IMR-90 (cell line): ENCODE measurements around the gene DDX27. TPM values are rescaled to one million over a fixed set of nuclear protein-coding genes. Genes with fewer than 3 reads are reported as not detected.

Source experiments
- ATAC-seq: fragments of 200-7000 bp; cut with Tn5 transposase; 2 replicates; pipeline ENCODE4 v1.9.1; 2020; ENCODE audit warnings: low read depth, mild to moderate bottlenecking, moderate library complexity
- BruUV-seq: library from RNA; stranded (reverse); fragments of 400-500 nt; replicated peaks from 2 replicates; lab custom pipeline; 2021; lab: Mats Ljungman, UMichigan
- CTCF ChIA-PET: fragments of 300-600 bp; formaldehyde crosslinking; extraction: SDS; loops from one replicate; lab custom pipeline; 2021; ENCODE audit warnings: antibody characterized with exemption; lab: Yijun Ruan, JAX
- POLR2A ChIA-PET: fragments of 300-600 bp; sonication (Branson Sonifier 250); formaldehyde crosslinking; loops from one replicate; lab custom pipeline; 2022; ENCODE audit warnings: antibody characterized with exemption; ENCODE audit not compliant: unreplicated experiment; lab: Charles Lee
- DNase-seq: peaks from one replicate; pipeline ENCODE4 v3.0.0; 2013
- H2AFZ ChIP-seq: replicated peaks from 2 replicates; pipeline ENCODE3; 2013; ENCODE audit warnings: low read length, mild to moderate bottlenecking; ENCODE audit not compliant: poor library complexity
- H2AK5ac ChIP-seq: 2 replicates; pipeline ENCODE4 v1.6.1; 2013; ENCODE audit warnings: low read depth, low read length, inconsistent platforms
- H2AK9ac ChIP-seq: replicated peaks from 2 replicates; pipeline ENCODE3; 2013; ENCODE audit warnings: mild to moderate bottlenecking, low read depth, low read length, moderate library complexity; ENCODE audit not compliant: poor library complexity
- H2BK120ac ChIP-seq: 2 replicates; pipeline ENCODE4 v1.6.1; 2013; ENCODE audit warnings: low read depth, low read length, inconsistent platforms
- H2BK15ac ChIP-seq: 3 replicates; pipeline ENCODE4 v1.6.1; 2013; ENCODE audit warnings: low read depth, low read length, inconsistent platforms
- H2BK20ac ChIP-seq: 2 replicates; pipeline ENCODE4 v1.6.1; 2013; ENCODE audit warnings: low read depth, mild to moderate bottlenecking, inconsistent platforms, low read length, moderate library complexity
- H2BK5ac ChIP-seq: 2 replicates; pipeline ENCODE4 v1.6.1; 2013; ENCODE audit warnings: mild to moderate bottlenecking, low read depth, low read length, inconsistent platforms; ENCODE audit not compliant: poor library complexity, severe bottlenecking
- H3K14ac ChIP-seq: replicated peaks from 2 replicates; pipeline ENCODE4 v1.6.1; 2013; ENCODE audit warnings: low read depth, low read length, inconsistent platforms
- H3K18ac ChIP-seq: 2 replicates; pipeline ENCODE4 v1.6.1; 2013; ENCODE audit warnings: low read depth, low read length, control low read depth
- H3K23ac ChIP-seq: 2 replicates; pipeline ENCODE4 v1.6.1; 2013; ENCODE audit warnings: low read depth, low read length, inconsistent platforms
- H3K27ac ChIP-seq: 2 replicates; pipeline ENCODE4 v1.5.1; 2013; ENCODE audit warnings: mild to moderate bottlenecking, control low read depth, low read length; ENCODE audit not compliant: insufficient read depth
- H3K27me3 ChIP-seq: 2 replicates; pipeline ENCODE4 v1.6.1; 2013; ENCODE audit warnings: low read length; ENCODE audit not compliant: control insufficient read depth, insufficient read depth
- H3K36me3 ChIP-seq: 2 replicates; pipeline ENCODE4 v1.6.1; 2013; ENCODE audit warnings: low read length, mixed read lengths; ENCODE audit not compliant: control insufficient read depth, insufficient read depth
- H3K4ac ChIP-seq: 2 replicates; pipeline ENCODE4 v1.6.1; 2013; ENCODE audit warnings: low read depth, low read length, inconsistent platforms
- H3K4me1 ChIP-seq: 2 replicates; pipeline ENCODE4 v1.6.1; 2013; ENCODE audit warnings: low read length, mixed read lengths; ENCODE audit not compliant: control insufficient read depth, insufficient read depth
- H3K4me2 ChIP-seq: 2 replicates; pipeline ENCODE4 v1.6.1; 2013; ENCODE audit warnings: low read depth, mild to moderate bottlenecking, control low read depth, low read length, moderate library complexity
- H3K4me3 ChIP-seq: 2 replicates; pipeline ENCODE4 v1.5.1; 2013; ENCODE audit warnings: low read depth, mild to moderate bottlenecking, control low read depth, low read length, moderate library complexity; ENCODE audit not compliant: insufficient read depth
- H3K56ac ChIP-seq: 2 replicates; pipeline ENCODE4 v1.6.1; 2013; ENCODE audit warnings: low read length, inconsistent platforms; ENCODE audit not compliant: insufficient read depth; ENCODE audit errors: extremely low read depth
- H3K79me1 ChIP-seq, 2 experiments: 2 replicates each; pipeline ENCODE4 v1.6.1; 2013; ENCODE audit warnings: low read length in 2 of 2, inconsistent platforms in 1 of 2, low read depth in 1 of 2
- H3K9ac ChIP-seq: 2 replicates; pipeline ENCODE4 v1.6.1; 2013; ENCODE audit warnings: low read depth, low read length, control low read depth
- H3K9me1 ChIP-seq: 2 replicates; pipeline ENCODE4 v1.6.1; 2013; ENCODE audit warnings: low read length, inconsistent platforms; ENCODE audit not compliant: insufficient read depth
- H3K9me3 ChIP-seq: 2 replicates; pipeline ENCODE4 v1.6.1; 2013; ENCODE audit warnings: low read length; ENCODE audit not compliant: control insufficient read depth, insufficient read depth
- H4K20me1 ChIP-seq: 2 replicates; pipeline ENCODE4 v1.6.1; 2013; ENCODE audit warnings: low read length, inconsistent platforms; ENCODE audit not compliant: insufficient read depth
- H4K5ac ChIP-seq: 2 replicates; pipeline ENCODE4 v1.6.1; 2013; ENCODE audit warnings: mild to moderate bottlenecking, low read depth, low read length, control low read depth
- H4K8ac ChIP-seq, 2 experiments: 2 replicates each; pipeline ENCODE4 v1.6.1; 2013; ENCODE audit warnings: low read depth in 2 of 2, low read length in 2 of 2, control low read depth in 1 of 2, inconsistent platforms in 1 of 2
- H4K91ac ChIP-seq: 2 replicates; pipeline ENCODE4 v1.6.1; 2013; ENCODE audit warnings: low read depth, low read length, inconsistent platforms; ENCODE audit not compliant: insufficient read depth
- NFE2L2 ChIP-seq: fragments of 150-350 bp; IDR thresholded peaks from 2 replicates; pipeline ENCODE4 v1.6.1; 2016; ENCODE audit warnings: low read depth, mild to moderate bottlenecking, low read length
- POLR2A ChIP-seq: IDR thresholded peaks from 2 replicates; pipeline ENCODE4 v1.6.1; 2012; ENCODE audit warnings: mild to moderate bottlenecking, low read depth, low read length
- WGBS, 2 experiments: methylation state at CpG; one replicate each; pipeline versions ENCODE4 v1.1.5 to v1.1.7; 2013; ENCODE audit warnings: missing lambda C conversion rate in 2 of 2; ENCODE audit not compliant: insufficient read length in 1 of 2; ENCODE audit errors: extremely low coverage in 2 of 2; 5-methylcytosine and 5-hydroxymethylcytosine counted together
- dilution Hi-C: fragments of 300-500 bp; cut with HindIII; formaldehyde crosslinking; loops from one replicate; pipeline ENCODE4 v1.14.3; 2018; ENCODE audit warnings: low sequenced_read_pairs; ENCODE audit not compliant: unreplicated experiment
- in situ Hi-C: fragments of 300-500 bp; cut with MboI; formaldehyde crosslinking; loops from 3 replicates; pipeline ENCODE4 v1.14.3; 2019; ENCODE audit warnings: low sequenced_read_pairs, inconsistent platforms, mixed read lengths
- intact Hi-C: fragments of 100-400 bp; cut with micrococcal nuclease; formaldehyde crosslinking; loops from 2 replicates; pipeline ENCODE4 v1.10.0; 2022
- polyA plus RNA-seq, 3 experiments: library from polyadenylated mRNA; depleted of rRNA; stranded (reverse); fragments of >200 nt; gene quantifications; 2 replicates each; pipeline ENCODE4 v1.2.3, GENCODE V29; 2012; ENCODE audit warnings: low replicate concordance in 1 of 3
- total RNA-seq: library from RNA; depleted of rRNA; stranded (reverse); fragments of >200 nt; gene quantifications from 2 replicates; pipeline ENCODE4 v1.2.3, GENCODE V29; 2012
- TF ChIP-seq, protein P1 (sequence below): fragments of 150-350 bp; IDR thresholded peaks from 2 replicates; pipeline ENCODE4 v1.6.1; 2017; ENCODE audit warnings: mild to moderate bottlenecking, antibody characterized with exemption, low read length, low read depth

The DDX27 gene
- total and polyA plus RNA-seq, 2 of the 4 experiments (the other 2 are of a cell fraction) = 33.2 to 36.7 TPM

GRCh38 chr20:49287555-49288249, 68.5 kb downstream of the DDX27 start (continued):
- TF ChIP-seq, protein P1, sequence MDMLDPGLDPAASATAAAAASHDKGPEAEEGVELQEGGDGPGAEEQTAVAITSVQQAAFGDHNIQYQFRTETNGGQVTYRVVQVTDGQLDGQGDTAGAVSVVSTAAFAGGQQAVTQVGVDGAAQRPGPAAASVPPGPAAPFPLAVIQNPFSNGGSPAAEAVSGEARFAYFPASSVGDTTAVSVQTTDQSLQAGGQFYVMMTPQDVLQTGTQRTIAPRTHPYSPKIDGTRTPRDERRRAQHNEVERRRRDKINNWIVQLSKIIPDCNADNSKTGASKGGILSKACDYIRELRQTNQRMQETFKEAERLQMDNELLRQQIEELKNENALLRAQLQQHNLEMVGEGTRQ = no peak

GRCh38 chr20:49288250-49288751, 69.1 kb downstream of the DDX27 start:
- DNase-seq (no peak), ATAC-seq (no peak; the same call in 1 of the 2 replicates)
- no CpG with 5 or more reads among the region's 2 CpGs for WGBS, 2 experiments
- no peak overlapping the region for H2AK5ac ChIP-seq
- dilution Hi-C loops = no loop called here
- peak overlapping the region; percentile 32; the same call in 1 of the 2 replicates for H3K27ac ChIP-seq
- peaks cover 74% of the 10 kb centered on the region for H3K36me3 ChIP-seq
- H2BK15ac ChIP-seq = no peak overlapping the region
- H3K9me3 ChIP-seq = peaks cover 15% of the 10 kb centered on the region
- H4K5ac ChIP-seq = no peak overlapping the region
- POLR2A ChIA-PET = no interaction called here
- H3K9me1 ChIP-seq = peaks cover 14% of the 10 kb centered on the region
- no peak overlapping the region for H3K4me2 ChIP-seq
- CTCF ChIA-PET = no interaction called here
- BruUV-seq = no TSS peak
- H2BK20ac ChIP-seq = no peak overlapping the region
- H3K4me1 ChIP-seq = peaks cover 8% of the 10 kb centered on the region
- H3K14ac ChIP-seq = no peak overlapping the region
- H3K4me3 ChIP-seq = no peak overlapping the region
- TF ChIP-seq POLR2A = 0 out of 2 replicates have a peak, but pooled peaks have one; percentile 47
- TF ChIP-seq NFE2L2 = no peak
- H2BK120ac ChIP-seq = no peak overlapping the region
- no peak overlapping the region for H3K23ac ChIP-seq
- H3K18ac ChIP-seq = peak overlapping the region; percentile 28
- no peak overlapping the region for H2AFZ ChIP-seq
- H3K9ac ChIP-seq = no peak overlapping the region
- no peak overlapping the region; a peak in 1 of 4 replicates for H4K8ac ChIP-seq
- H2BK5ac ChIP-seq = peak overlapping the region; percentile 47
- no peak overlapping the region for H4K91ac ChIP-seq
- no peak overlapping the region for H2AK9ac ChIP-seq
- H3K56ac ChIP-seq = no peak overlapping the region
- in situ Hi-C loops = no loop called here
- peaks cover 90% of the 10 kb centered on the region for H4K20me1 ChIP-seq
- peaks cover 30 to 72% of the 10 kb centered on the region in 2 experiments for H3K79me1 ChIP-seq
- H3K27me3 ChIP-seq = no peaks in the 10 kb centered on the region
- intact Hi-C loops = no loop called here
- no peak overlapping the region for H3K4ac ChIP-seq
